HG03045 (cell line): ENCODE data around the gene TCAF1.
"Not testable (repeated sequence)": the region's sequence is repeated elsewhere in the genome, so short reads cannot be mapped to it uniquely, and the experiment has no call there.

ENCODE experiments used
- ATAC-seq: cut with Tn5 transposase; IDR thresholded peaks from one replicate; pipeline ENCODE4 v1.9.1; 2021; ENCODE audit warnings: mild to moderate bottlenecking, moderate library complexity; ENCODE audit not compliant: unreplicated experiment

TCAF1 gene

DNA sequence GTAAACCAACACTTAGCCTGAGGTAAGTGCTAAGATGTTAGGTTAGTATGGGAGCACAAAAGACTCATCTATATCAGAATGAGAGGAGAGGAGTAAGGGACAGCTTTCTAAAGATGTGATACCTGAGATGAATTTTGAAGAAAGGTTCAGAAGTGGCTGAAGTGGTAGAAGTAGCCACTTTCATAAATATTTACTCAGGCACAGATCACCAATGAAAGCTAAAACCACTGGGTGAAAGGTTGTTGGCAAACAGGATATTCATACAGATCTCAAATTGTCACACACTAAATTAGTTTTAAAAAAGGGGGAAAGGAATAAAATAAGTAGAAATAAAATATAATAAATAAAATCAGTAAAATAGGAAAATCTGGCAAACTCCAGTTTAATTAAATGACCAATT is 30.4 kb downstream of the TCAF1 start:
- not testable (repeated sequence) for ATAC-seq

DNA sequence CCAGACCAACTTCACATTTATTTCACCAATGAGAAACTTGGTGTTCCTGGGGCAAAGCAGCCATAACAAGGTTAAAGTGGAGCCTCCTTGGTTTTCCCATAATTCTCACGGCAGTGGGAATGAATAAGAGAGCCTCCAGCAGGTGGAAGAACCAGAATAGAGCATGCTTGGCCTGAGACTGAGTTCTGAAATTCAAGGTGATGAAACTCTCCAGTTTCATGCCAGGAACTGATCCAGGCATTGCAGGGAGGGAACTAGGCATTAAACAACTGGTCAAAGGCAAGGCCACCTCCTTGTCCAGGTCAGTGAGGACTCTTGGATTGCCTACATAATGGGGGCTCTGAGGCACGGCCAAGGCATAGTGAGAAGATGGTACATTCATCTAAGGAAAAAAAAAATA is 44.0 kb downstream of the TCAF1 start:
- ATAC-seq, result not testable (repeated sequence)

DNA sequence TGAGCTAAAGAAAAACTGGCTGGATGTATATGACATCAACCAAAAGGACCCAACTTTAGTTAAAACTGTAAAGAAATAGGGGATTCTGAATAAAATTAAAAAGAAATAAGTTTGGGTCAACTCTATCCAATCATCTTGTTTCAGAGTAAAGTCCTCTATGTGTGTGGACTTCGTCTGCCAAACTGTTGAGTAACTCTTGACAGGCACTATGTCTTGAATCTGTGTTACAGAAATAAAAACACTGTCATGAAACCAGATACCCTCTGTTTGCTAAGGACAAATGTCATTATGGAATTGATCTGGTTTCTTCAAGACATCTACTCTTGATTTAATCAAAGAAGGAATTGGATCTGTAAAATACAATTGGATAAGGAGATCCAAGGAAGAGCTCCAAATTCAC is 46.5 kb downstream of the TCAF1 start:
- not testable (repeated sequence) for ATAC-seq

DNA sequence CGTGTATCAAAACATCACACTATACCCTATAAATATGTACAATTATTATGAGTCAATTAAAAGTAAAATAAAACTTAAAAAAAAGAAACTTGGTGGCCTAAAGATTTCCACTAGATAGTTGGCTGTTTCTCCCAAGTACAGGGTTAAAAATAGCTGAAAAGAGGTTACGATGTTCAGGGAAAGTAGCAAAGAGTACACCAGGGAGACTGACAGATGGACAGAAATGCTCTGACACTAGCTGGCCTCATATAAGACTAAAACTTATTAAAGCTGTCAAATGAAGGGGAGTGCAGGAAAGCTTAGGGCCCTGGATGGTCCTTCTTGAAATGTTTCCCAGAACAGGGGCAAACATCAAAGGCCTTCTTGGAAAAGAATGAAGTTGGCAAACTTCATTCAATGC is 51.3 kb downstream of the TCAF1 start:
- no peak for ATAC-seq

DNA sequence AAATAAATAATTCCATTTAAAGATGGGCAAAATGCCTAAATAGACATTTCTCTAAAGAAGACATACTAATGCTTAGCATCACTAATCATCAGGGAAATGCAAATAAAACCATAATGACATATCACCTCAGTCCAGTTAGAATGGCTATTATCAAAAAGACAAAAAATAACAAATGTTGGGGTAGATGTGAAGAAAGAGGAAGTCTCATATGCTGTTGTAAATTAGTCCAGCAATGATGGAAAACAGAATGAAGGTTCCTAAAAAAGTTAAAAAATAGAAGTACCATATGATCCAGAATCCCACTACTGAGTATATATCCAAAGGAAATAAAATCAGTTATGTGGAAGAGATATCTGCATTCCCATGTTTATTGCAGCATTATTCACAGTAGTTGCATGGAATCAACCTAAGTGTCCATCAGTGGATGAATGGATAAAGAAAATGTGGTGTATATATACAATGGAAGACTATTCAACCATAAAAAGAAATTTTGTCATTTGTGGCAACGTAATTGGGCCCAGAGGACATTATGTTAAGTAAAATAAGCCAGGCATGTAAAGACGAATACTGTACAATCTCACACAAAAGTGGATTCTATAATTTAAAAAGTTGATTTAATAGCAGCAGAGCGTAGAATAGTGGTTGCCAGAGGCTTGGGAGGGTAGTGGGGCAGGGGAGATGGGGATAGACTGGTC is 52.0 kb downstream of the TCAF1 start:
- ATAC-seq, result no peak

DNA sequence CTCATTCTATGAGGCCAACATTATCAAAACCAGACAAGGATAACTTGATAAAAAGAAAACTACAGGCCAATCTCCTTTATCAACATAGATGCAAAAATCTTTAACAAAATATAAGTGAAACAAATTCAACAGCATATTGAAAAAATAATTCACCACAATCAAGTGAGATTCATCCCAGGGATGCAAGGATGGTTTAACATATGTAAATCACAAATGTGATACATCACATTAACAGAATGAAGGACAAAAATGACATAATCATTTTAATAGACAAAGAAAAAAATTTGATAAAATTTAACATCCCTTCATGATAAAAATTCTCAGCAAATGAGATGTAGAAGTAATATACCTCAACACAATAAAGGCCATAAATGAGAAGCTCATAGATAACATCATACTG is 53.8 kb downstream of the TCAF1 start:
- no peak for ATAC-seq

DNA sequence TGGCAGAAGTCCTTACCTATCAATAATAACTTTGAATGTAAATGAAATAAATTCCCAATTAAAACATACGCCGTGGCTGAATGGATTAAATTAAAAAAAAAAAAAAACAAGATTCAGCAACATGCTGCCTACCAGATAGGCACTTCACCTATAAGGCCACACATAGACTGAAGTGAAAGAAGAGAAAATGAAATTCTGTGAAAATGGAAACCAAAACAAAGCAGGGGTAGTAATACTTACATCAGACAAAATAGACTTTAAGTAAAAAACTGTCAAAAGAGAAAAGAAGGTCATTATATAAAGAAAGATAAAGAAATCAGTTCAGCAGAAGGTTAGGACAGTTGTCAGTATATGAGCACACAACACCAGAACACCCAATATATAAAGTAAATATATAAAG is 55.3 kb downstream of the TCAF1 start:
- ATAC-seq, result no peak

DNA sequence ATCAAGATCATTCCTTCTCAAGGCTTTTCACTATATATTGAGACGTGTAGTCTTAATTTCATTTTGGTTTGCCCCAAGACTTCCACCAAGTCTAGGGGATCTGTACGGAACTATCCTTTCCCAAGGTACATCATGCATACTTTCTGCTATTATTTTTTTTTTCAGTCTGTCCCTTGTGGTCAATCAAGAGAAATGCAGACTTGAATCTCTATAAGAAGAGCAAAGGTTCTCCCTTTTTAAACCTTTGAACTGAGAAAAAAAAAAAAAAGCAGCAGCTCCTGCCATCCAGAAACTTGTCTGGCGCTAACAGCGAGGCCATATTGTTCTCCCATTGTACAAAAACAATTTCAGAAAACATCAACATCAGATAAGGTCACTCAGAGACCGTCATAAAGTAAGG is 60.3 kb downstream of the TCAF1 start:
- not testable (repeated sequence) for ATAC-seq

DNA sequence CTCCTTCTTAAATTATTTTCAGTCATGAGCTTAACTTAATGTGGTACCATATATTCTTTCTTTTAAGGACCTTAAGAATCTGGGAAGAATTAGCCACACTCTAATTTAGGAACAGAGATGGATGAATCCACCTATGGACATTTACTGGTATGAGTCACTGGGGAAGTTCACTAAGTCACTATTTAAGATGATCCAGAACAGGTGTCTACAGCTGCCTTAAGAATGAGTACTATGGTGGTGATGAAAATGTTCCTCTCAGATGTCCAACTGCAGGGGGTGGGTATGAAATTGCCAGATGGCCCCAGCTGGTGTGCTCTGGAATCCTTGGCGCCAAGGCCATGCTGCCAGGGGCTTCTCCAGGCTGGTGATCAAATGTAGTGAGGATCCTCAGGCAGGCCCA is 61.9 kb downstream of the TCAF1 start:
- ATAC-seq, result not testable (repeated sequence)

DNA sequence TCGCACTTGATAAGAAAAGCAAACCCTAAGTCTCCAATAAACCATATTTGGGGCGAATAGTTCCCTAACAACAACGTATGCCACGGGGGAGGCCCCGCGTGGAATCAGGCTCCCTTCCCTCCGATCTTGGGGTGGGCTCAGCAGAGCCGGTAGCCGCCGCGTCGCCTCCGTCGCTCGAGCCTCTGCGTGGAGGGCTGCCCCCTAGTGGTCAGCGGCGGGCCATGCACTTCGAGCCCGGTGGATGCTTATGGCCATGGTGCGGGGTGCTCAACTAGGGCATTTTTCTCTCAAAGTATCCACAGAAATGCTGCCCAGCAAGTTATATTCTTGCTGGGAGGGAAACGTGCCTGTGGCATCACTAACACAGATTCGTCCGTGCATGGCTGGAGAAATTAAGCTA is 64.8 kb downstream of the TCAF1 start:
- ATAC-seq, result peak; percentile 69

DNA sequence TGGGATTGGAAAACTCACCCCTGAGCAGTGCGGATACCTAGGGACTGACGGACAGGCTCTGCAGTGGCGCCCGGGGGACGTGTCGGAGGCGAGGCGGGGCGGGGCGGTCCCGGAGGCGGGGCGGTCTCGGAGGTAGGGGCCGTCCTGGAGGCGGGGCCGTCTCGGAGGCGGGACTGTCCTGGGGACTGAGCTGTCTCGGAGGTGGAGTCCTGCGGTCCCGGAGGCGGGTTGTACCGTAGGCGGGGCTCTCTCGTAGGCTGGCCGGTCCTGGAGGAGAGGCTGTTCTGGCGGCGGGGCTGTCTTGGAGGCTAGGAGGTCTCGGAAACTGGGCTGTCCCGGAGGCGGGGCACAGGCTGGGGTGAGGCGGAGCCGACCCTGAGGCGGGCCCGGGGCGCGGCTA is 65.4 kb downstream of the TCAF1 start:
- ATAC-seq, result peak; percentile 89

DNA sequence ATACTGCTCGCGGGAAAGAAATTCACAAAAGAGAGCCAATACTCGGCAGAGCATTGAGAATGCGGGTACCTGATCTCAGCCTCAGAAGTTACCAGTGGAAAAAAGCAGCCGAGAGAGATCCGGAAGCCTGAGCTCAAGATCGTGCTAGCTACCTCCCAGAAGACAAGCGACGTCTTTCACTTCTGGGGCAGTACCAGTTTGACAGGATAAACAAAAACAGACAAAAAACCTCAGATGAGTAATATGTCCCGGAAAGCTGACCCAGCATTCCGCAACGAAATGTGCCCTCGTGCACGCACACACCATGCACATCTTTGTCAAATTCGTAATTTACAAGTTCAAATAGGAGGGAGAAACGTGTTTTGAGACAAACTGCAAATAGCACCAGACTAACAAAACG is 65.9 kb downstream of the TCAF1 start:
- ATAC-seq, result peak; percentile 30

DNA sequence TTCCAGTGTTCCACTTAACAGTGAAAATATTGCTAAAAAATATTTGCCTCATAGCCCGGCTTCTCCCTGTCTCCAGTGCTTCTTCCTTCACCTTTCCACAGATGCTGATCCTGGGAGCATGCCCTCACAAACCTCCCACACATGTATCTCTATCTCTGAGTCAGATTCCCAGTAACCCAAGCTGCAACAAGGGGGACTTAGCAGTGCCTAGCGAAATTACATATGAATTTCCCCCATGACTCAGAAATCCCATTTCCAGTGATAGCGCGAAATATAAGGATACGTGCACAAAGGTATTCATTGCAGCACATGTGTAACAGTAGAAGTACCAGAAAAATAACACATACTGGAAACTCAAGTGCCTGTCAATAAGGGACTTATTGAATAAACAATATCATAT is 75.4 kb downstream of the TCAF1 start:
- ATAC-seq, result not testable (repeated sequence)

DNA sequence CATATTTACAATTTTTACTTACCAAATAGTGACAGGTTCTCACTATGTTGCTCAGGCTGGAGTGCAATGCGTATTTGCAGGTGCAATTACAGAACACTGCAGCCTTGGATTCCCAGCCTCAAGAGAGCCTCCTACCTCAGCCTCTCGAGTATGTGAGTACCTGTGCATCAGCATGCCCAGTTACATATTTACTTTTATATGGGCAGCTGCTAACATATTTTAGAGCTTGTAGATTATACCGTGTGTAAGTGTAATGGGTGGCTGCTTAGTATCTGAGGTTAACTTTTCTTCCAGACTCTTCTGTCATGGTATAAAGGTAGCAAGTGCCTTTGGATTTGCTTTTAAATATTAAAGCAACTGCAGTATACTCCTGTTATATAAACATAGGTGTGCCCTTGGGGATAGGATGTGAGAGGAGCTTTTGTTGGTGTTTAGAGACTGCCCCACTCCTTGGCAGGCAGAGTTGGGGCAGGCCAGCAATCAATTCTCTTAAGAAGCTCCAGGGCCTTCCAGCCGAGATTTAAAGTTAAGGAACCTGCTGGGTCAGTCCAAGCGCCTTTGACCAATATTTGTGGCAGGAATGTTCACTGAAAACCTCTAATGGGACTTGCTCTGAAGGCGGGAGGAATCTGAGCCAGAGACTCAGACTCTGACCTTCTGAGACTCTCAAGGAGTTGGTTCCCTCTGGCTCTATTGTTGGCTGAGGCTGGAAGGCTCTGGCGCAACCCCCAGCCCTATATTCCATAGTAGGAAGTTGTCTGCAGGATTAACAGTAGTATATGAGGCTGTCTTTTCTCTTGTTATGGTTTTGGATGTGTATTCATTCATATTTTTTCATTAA is 77.5 kb downstream of the TCAF1 start:
- not testable (repeated sequence) for ATAC-seq

DNA sequence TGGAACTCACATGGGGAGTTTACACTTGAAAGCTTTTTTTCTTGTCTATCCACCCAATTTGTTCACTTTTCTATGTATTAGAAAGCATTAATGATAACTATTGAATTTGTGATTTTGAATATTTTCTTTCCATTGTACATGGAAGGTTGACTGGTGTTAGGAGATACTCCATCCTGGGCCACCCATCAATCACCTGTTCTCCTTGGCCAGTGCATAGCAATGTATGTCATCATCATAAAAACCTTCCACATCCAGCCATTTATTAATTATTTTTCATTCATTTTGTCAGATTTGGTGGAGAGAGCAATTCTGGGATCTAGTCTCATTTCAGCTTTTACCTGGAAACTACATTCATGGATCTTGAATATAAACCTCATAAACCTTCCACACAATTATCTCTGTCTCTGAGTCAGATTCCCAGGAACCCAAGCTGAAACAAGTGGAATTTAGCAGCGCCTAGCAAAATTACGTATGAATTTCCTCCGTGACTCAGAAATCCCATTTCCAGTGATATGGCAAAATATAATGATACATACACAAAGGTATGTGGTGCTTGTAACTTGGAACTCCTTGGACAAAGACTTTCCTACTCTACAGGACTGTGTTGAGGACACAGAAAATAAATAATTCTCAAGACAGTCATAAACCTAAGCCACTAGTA is 78.2 kb downstream of the TCAF1 start:
- not testable (repeated sequence) for ATAC-seq

DNA sequence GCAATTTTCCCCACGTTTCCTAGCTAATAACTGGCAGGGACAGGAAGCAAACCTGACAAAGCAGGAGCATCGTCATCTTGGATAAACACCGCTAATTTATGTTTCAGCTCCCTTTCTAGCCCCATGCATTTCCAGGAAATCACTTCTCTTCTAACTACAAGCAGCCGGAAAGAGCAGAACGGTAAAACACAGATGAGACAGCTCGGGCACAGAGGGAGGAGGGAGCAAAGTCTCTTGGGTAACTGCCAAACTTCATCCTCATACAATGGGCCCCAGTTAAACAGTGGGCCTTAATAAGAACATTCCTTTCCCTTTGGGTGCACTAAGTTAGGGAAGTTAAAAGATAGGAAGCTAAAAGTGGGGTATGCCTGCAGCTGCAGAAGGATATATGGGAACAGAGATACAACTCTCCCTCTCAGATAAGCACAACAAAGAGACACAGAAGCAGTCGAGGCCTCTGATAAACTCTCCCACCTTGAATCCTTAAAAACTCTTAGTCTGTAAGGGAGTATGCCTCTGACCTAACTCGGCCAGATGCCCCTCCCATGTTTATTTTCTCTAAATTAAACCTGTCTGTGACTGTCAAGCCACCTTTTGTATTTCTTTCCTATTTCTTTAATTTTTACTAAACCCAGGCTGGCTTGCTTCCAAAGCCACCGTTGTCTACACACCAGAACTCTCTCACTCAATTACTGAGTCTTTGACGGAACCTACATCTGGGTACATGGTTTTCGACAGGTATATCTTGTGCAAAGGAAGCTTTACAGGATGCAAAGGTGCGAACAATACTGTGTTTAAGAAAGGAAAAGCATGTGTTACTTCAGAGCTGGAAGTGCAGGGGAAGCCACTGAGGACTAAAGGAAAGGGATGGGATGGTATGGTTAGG is 80.3 kb downstream of the TCAF1 start:
- ATAC-seq, result not testable (repeated sequence)

DNA sequence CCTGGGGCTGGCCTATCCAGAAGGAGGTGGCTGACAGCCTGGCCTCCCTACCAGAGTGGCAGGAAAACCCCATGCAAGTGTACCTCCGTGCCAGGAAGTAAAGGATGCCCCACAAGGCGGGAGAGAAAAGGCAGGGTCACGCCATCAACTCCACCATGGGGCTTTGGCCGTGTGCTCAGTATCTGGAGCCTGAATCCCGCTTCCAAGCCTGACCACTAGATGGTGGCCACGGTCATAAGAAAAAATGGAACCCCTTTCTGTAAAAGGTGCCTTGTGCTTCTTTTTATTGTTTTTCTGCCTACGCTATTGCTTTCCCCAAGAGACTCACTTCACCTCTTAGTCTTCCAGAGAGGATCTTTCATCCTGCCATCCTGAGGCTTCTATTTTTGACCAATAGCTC is 84.1 kb downstream of the TCAF1 start:
- ATAC-seq, result peak; percentile 74

DNA sequence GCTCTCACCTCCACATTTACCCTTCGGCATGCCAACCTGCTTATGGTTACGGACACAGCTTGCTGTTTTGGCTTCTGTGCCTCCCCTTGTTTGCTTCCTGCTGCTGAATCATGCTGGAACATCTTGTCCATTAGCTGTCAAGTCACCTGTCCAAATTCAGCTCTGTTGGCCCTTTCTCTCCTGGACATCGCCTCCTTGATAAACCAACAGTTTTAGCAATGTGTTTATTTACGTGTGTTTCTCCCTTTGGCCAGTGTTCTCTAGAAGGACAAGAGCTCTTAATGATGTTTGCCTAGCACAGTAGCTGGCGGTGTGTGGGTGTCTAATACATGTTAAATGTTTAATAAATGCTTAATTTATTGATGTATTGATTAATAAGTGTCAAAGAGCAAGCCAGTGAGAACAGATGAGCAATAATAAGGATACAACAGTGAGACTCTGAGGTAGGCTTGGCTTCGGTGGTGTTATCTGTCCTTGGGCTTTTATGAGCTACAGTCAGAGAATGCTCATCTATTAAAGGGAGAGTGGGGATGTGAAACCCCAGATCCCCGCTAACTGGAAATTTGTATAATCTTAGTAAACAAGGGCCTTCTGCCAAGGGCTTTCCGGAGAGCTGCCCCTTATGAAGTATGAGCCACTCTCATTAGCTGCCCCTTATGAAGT is 85.4 kb downstream of the TCAF1 start:
- not testable (repeated sequence) for ATAC-seq

DNA sequence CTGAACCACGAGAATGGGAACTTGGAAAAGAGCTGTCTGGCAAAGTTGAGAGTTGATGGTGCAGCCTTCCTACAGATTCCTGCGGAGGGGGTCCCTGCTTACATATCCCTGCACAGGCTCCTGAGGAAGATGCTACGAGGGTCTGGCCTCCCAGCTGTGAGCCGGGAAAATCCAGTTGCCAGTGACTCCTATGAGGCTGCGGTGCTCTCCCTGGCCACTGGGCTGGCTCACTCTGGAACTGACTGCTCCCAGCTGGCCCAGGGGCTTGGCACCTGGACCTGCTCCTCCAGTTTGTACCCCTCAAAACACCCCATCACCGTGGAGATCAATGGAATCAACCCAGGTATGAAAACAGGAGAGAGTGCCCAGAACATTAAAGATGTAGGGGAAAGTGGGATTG is 91.3 kb downstream of the TCAF1 start:
- not testable (repeated sequence) for ATAC-seq

DNA sequence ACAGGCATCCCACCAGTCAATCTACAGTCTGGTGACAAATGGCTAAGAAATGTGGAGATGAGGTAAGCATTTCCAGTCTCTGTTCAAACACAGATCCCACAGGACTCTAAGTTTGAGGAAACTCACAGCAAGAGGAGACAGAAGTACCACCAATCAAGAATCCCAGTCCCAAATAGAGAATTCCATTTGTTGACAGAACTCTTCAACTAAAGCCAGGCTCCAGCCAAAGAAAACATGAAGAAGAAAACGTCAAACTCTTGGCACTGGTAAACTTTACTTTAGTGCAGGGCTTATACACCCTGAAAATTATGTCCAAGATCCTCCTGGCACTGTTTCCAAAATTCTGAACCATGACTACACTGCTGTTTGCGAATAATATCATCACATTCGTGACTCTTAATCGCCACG is 95.3 kb downstream of the TCAF1 start:
- ATAC-seq, result not testable (repeated sequence)
